Endothelial cell of umbilical vein (primary cell): ENCODE data around the gene CCR9. TPM values are rescaled to one million over a fixed set of nuclear protein-coding genes. Genes with fewer than 3 reads are reported as not detected.

ENCODE experiments used
- BruUV-seq: library from RNA; stranded (reverse); fragments of 400-500 nt; replicated peaks from 2 replicates; lab custom pipeline; 2021; lab: Mats Ljungman, UMichigan
- CTCF ChIA-PET: fragments of 300-600, 350-600 bp; sonication (Branson Sonifier 250); formaldehyde crosslinking; loops from one replicate; lab custom pipeline; 2021; ENCODE audit warnings: antibody characterized with exemption, inconsistent platforms; lab: Charles Lee
- POLR2A ChIA-PET: fragments of 300-600, 350-600 bp; sonication (Branson Sonifier 250); formaldehyde crosslinking; loops from one replicate; lab custom pipeline; 2021; ENCODE audit warnings: antibody characterized with exemption, inconsistent platforms; lab: Charles Lee
- DNase-seq: peaks from one replicate; pipeline ENCODE4 v3.0.0-alpha.2; 2011; ENCODE audit warnings: low read depth, low spot score
- FAIRE-seq: peaks from 2 replicates; lab custom pipeline; 2011; peaks lifted over from hg19 to GRCh38; lab: Jason Lieb, UNC
- H2AFZ ChIP-seq: 2 replicates; pipeline ENCODE4 v1.6.0; 2012; ENCODE audit warnings: low read depth, low read length, control low read depth, inconsistent platforms
- H3K27ac ChIP-seq: 2 replicates; pipeline ENCODE4 v1.5.1; 2011; ENCODE audit warnings: low read depth, mild to moderate bottlenecking, control low read depth, low read length, moderate library complexity; ENCODE audit not compliant: insufficient read depth
- H3K27me3 ChIP-seq, 2 experiments: 2 replicates each; pipeline versions ENCODE4 v1.6.0 to v1.6.1; 2011; ENCODE audit warnings: low read length in 2 of 2, mixed read lengths in 1 of 2; ENCODE audit not compliant: control insufficient read depth in 2 of 2, insufficient read depth in 2 of 2
- H3K36me3 ChIP-seq, 2 experiments: 2 replicates in 1 of 2; 3 replicates in 1 of 2; pipeline ENCODE4 v1.5.1; 2011; ENCODE audit warnings: low read length in 2 of 2, mild to moderate bottlenecking in 1 of 2, moderate library complexity in 1 of 2; ENCODE audit not compliant: control insufficient read depth in 2 of 2, insufficient read depth in 2 of 2; ENCODE audit errors: extremely low read depth in 1 of 2
- H3K4me1 ChIP-seq: 3 replicates; pipeline ENCODE4 v1.5.1; 2011; ENCODE audit warnings: mild to moderate bottlenecking, low read length; ENCODE audit not compliant: control insufficient read depth, insufficient read depth; ENCODE audit errors: extremely low read depth
- H3K4me2 ChIP-seq: 2 replicates; pipeline ENCODE4 v1.6.1; 2011; ENCODE audit warnings: low read length, control low read depth, mixed read lengths; ENCODE audit not compliant: insufficient read depth
- H3K4me3 ChIP-seq, 3 experiments: fragments of 200-600 bp in 1 of 3; sonication (generic), shearing (Covaris generic) in 1 of 3; replicated peaks in 1 of 3; 2 replicates each; pipeline ENCODE4 v1.5.1; 2011 to 2016; ENCODE audit warnings: control low read depth in 3 of 3, low read length in 3 of 3, mild to moderate bottlenecking in 2 of 3, inconsistent platforms in 1 of 3, low read depth in 1 of 3, moderate library complexity in 1 of 3; ENCODE audit not compliant: insufficient read depth in 1 of 3
- H3K79me2 ChIP-seq: 2 replicates; pipeline ENCODE4 v1.6.0; 2012; ENCODE audit warnings: low read length, inconsistent platforms; ENCODE audit not compliant: control insufficient read depth, insufficient read depth
- H3K9ac ChIP-seq: replicated peaks from 2 replicates; pipeline ENCODE3; 2011; ENCODE audit warnings: low read length, control low read depth; ENCODE audit not compliant: insufficient read depth; ENCODE audit errors: extremely low read depth
- H3K9me1 ChIP-seq: replicated peaks from 3 replicates; pipeline ENCODE4 v1.6.0; 2011; ENCODE audit warnings: mild to moderate bottlenecking, low read length; ENCODE audit not compliant: control insufficient read depth, insufficient read depth; ENCODE audit errors: extremely low read depth
- H3K9me3 ChIP-seq: replicated peaks from 2 replicates; pipeline ENCODE4 v1.5.1; 2012; ENCODE audit warnings: low read length, inconsistent platforms; ENCODE audit not compliant: control insufficient read depth, insufficient read depth
- H4K20me1 ChIP-seq: replicated peaks from 2 replicates; pipeline ENCODE3; 2011; ENCODE audit warnings: mild to moderate bottlenecking, low read length; ENCODE audit not compliant: control insufficient read depth, insufficient read depth; ENCODE audit errors: extremely low read depth
- EZH2 ChIP-seq: IDR thresholded peaks from 2 replicates; pipeline ENCODE4 v1.6.1; 2012; ENCODE audit warnings: borderline replicate concordance, low read depth, mild to moderate bottlenecking, moderate library complexity, low read length, inconsistent platforms; ENCODE audit not compliant: severe bottlenecking
- FOS ChIP-seq: IDR thresholded peaks from 2 replicates; pipeline ENCODE4 v1.6.1; 2011; ENCODE audit warnings: mild to moderate bottlenecking, low read length, moderate library complexity, borderline replicate concordance; ENCODE audit not compliant: insufficient read depth
- GATA2 ChIP-seq: IDR thresholded peaks from 2 replicates; pipeline ENCODE4 v1.7.0; 2011; ENCODE audit warnings: low read depth, mild to moderate bottlenecking, moderate library complexity, mixed read lengths, low read length; ENCODE audit not compliant: insufficient read length, insufficient read depth
- JUN ChIP-seq: IDR thresholded peaks from 2 replicates; pipeline ENCODE4 v1.6.1; 2011; ENCODE audit warnings: borderline replicate concordance, low read depth; ENCODE audit not compliant: insufficient read length, insufficient read depth
- MYC ChIP-seq: IDR thresholded peaks from one replicate; pipeline ENCODE4 v1.6.1; 2011; ENCODE audit warnings: mild to moderate bottlenecking, low read depth, low read length
- POLR2A ChIP-seq: IDR thresholded peaks from 2 replicates; pipeline ENCODE4 v1.6.1; 2012; ENCODE audit warnings: low read depth, mild to moderate bottlenecking, control low read depth, low read length
- POLR2AphosphoS5 ChIP-seq: IDR thresholded peaks from 2 replicates; pipeline ENCODE4 v1.6.1; 2012; ENCODE audit warnings: low read depth, mild to moderate bottlenecking, control low read depth, low read length, moderate library complexity; ENCODE audit not compliant: insufficient read depth
- dilution Hi-C: fragments of 300-500 bp; cut with MboI; formaldehyde crosslinking; loops from one replicate; pipeline ENCODE4 v1.15.0; 2019; ENCODE audit warnings: low sequenced_read_pairs; ENCODE audit not compliant: extremely low pct_ligation_motif_present
- intact Hi-C: fragments of 100-400 bp; cut with micrococcal nuclease; formaldehyde crosslinking; loops from one replicate; pipeline ENCODE4 v1.10.0; 2022
- polyA plus RNA-seq, 4 experiments: library from polyadenylated mRNA; depleted of rRNA in 3 of 4; stranded (reverse) in 3 of 4; unstranded in 1 of 4; fragments of >200 nt; gene quantifications; 2 replicates each; pipeline versions ENCODE4 v1.2.1 to v1.2.3, GENCODE V29; 2011 to 2012; ENCODE audit warnings: missing spikeins in 1 of 4
- total RNA-seq: library from RNA; stranded (reverse); gene quantifications from 2 replicates; pipeline ENCODE4 v1.2.3, GENCODE V29; 2021
- TF ChIP-seq, protein P1 (sequence below): IDR thresholded peaks from 2 replicates; pipeline ENCODE4 v1.6.1; 2011; ENCODE audit not compliant: insufficient read depth, insufficient read length
- TF ChIP-seq, protein P2 (sequence below), 2 donors: IDR thresholded peaks; 1 replicate in 1 of 2; 2 replicates in 1 of 2; pipeline ENCODE4 v1.5.1; 2011; ENCODE audit warnings: low read length in 2 of 2, mild to moderate bottlenecking in 2 of 2, moderate library complexity in 2 of 2, control low read depth in 1 of 2, inconsistent platforms in 1 of 2, low read depth in 1 of 2; ENCODE audit not compliant: insufficient read depth in 1 of 2; ENCODE audit errors: extremely low read depth in 1 of 2

The CCR9 gene
- total and polyA plus RNA-seq, 2 donors (not counting 3 experiments of a cell fraction or from before 2014, with no cell fraction given): not detected

DNA sequence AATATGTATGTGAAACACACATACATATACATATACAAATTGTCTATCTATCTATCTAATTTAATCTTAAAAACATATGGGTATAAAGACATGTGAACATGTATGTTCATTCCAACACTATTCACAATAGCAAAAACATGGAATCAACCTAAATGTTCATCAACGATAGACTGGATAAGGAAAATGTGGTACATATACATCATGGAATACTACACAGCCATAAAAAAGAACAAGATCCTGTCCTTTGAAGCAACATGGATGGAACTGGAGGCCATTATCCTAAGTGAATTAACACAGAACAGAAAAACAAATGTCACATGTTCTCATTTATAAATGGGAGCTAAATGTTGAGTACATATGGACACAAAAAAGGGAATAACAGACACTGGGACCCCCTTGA lies 5.8 kb downstream of the CCR9 start:
- FAIRE-seq: no peak
- no peaks in the 10 kb centered on the region for H3K9me3 ChIP-seq
- ChIA-PET CTCF (no interaction called here), POLR2A (no interaction called here)
- DNase-seq: no peak
- dilution Hi-C loops (no loop called here), intact Hi-C loops (no loop called here)
- no peak overlapping the region for H3K9ac ChIP-seq
- BruUV-seq: no TSS peak
- peaks cover 8 to 20% of the 10 kb centered on the region in 2 experiments for H3K27me3 ChIP-seq
- H3K79me2 ChIP-seq: no peaks in the 10 kb centered on the region
- no peaks in the 10 kb centered on the region for H4K20me1 ChIP-seq
- TF ChIP-seq POLR2AphosphoS5 (no peak), MYC (no peak), FOS (no peak), JUN (no peak), POLR2A (no peak), EZH2 (no peak), GATA2 (no peak)
- TF ChIP-seq, protein P1, sequence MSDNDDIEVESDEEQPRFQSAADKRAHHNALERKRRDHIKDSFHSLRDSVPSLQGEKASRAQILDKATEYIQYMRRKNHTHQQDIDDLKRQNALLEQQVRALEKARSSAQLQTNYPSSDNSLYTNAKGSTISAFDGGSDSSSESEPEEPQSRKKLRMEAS: no peak
- TF ChIP-seq, protein P2, sequence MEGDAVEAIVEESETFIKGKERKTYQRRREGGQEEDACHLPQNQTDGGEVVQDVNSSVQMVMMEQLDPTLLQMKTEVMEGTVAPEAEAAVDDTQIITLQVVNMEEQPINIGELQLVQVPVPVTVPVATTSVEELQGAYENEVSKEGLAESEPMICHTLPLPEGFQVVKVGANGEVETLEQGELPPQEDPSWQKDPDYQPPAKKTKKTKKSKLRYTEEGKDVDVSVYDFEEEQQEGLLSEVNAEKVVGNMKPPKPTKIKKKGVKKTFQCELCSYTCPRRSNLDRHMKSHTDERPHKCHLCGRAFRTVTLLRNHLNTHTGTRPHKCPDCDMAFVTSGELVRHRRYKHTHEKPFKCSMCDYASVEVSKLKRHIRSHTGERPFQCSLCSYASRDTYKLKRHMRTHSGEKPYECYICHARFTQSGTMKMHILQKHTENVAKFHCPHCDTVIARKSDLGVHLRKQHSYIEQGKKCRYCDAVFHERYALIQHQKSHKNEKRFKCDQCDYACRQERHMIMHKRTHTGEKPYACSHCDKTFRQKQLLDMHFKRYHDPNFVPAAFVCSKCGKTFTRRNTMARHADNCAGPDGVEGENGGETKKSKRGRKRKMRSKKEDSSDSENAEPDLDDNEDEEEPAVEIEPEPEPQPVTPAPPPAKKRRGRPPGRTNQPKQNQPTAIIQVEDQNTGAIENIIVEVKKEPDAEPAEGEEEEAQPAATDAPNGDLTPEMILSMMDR (IDR thresholded peaks at IDR 0.05; ENCODE audit: extremely low read depth in 1 of 2, insufficient read depth in 1 of 2, low read depth in 1 of 2, low read length in 2 of 2): no peak
- H3K4me1 ChIP-seq: no peaks in the 10 kb centered on the region
- H3K27ac ChIP-seq: no peak overlapping the region
- no peaks in the 10 kb centered on the region for H3K36me3 ChIP-seq
- H2AFZ ChIP-seq: no peak overlapping the region
- no peak overlapping the region for H3K4me3 ChIP-seq
- H3K4me2 ChIP-seq: no peak overlapping the region
- no peaks in the 10 kb centered on the region for H3K9me1 ChIP-seq
